Measurements from ENCODE around the gene KCNA10.

KCNA10 gene

DNA sequence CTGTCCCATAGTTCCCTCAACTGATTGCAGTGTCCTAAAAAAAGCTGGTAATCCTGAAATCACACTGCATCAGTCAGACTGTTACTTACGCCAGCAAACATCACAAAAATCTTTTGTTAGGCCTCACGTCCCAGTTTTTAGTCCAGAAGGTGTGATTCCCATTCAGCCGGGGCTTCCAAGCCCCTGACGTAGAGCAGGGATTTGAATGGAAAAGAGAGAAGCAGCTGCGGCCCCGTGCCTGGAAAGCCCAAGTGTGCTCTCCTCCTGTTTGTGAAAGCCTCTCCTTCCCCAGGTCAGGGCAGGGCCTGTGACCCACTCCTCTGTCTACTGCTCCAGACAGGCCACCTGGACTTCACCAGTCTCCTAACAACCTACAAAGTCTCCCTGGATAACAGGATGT, 20.7 kb downstream of the KCNA10 start:
- Histone ChIP-seq H3K36me3 (ENCODE audit: insufficient read depth, insufficient read length, low read length) (no peaks in the 10 kb centered on the region), H3K4me1 (ENCODE audit: insufficient read depth, insufficient read length) (peaks cover 15% of the 10 kb centered on the region), H3K9me3 (ENCODE audit: insufficient read depth, low read length) (no peaks in the 10 kb centered on the region), H3K4me3 (ENCODE audit: insufficient read length, low read depth) (no peak overlapping the region), H3K9ac (ENCODE audit: insufficient read length, low read depth) (no peak overlapping the region), H3K27me3 (ENCODE audit: insufficient read depth, insufficient read length) (peaks cover 3% of the 10 kb centered on the region)
- no peak for DNase-seq (ENCODE audit: low read depth, low spot score)
- no peak for TF ChIP-seq SUZ12 (IDR thresholded peaks at IDR 0.05; ENCODE audit: extremely low read depth, insufficient read depth, insufficient read length)
- TF ChIP-seq YY1 (IDR thresholded peaks at IDR 0.05; ENCODE audit: insufficient read depth, insufficient read length), result no peak

DNA sequence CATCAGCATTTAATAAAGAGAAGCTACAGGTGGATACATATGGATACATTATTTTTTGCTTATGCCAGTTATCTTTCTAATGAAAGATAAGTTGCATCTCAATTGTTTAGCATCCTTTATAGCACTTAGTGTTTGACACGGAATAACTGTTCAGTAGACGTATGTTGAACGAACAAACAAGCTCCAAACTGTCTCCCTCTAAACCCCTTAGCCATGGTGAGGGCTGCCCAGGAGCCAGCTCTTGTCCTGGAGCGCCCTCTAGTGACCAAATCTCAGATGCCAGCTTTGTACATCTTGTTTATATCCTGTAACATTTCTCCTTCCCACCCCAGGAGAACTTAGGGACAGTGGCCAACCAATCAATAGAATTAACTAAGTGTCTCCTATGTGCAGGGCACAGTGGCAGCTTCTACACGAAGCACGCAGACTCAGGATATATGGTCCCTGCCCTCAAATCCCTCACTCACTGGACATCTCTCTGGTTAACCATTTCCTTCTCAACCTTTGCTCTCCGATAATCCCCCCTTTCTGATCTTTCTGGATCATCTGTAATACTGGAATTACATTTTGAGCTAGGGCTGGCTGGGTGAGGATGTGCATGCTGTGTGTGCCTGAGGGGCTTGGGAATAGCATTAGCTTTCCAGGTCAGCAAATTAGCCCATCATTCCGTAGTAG, 22.9 kb downstream of the KCNA10 start:
- H3K4me1 ChIP-seq (ENCODE audit: insufficient read depth, insufficient read length), result peaks cover 15% of the 10 kb centered on the region
- no peak for TF ChIP-seq YY1 (IDR thresholded peaks at IDR 0.05; ENCODE audit: insufficient read depth, insufficient read length)
- no peak for TF ChIP-seq SUZ12 (IDR thresholded peaks at IDR 0.05; ENCODE audit: extremely low read depth, insufficient read depth, insufficient read length)
- no peak for TF ChIP-seq ZNF274 (IDR thresholded peaks at IDR 0.05; ENCODE audit: low read depth, low read length)
- peak; percentile 80 for DNase-seq (ENCODE audit: low read depth, low spot score)

DNA sequence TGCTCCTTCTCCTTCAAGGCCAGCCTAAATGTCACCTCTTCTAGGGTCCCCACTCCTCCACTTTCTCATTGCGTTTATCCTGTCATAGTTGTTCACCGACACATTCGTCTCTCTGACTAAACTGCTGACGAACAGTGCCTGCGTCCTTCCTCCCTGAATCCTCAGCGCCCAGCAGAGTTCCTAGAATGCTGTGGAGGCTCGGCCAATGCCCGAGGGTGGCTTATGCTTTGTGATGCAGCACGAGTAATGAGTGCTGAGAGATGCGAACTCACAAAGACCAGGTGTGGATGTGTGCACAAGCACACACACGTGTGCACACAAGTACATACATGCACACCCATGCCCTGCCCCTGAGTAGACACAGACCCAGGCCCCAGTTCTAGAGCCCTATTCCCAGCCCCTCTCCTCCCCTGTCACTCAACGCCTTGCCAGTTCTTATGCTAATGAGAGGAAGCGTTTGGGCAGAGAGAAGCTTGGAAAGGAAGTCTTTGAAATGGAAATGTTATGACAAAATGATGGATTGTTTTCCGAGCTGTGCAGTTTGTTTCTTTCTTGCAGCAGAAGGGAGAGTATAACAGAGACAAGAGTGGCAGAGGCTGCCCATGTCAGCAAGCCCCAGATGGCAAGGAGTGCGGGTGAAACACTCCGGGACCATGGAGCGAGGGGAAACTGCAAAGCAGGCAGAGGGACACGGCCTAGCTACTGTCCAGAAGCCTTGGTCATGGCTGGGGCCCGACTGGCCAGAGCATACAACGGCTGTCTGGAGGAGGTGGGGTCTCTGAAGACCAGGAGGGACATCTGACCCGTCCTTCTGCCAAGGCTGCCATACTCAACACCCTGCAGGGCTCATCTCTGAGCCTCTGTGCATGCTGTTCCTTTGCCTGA, 24.2 kb downstream of the KCNA10 start:
- Histone ChIP-seq H3K4me1 (ENCODE audit: insufficient read depth, insufficient read length) (peaks cover 22% of the 10 kb centered on the region), H3K9me3 (ENCODE audit: insufficient read depth, low read length) (no peaks in the 10 kb centered on the region), H3K36me3 (ENCODE audit: insufficient read depth, insufficient read length, low read length) (no peaks in the 10 kb centered on the region), H3K27me3 (ENCODE audit: insufficient read depth, insufficient read length) (peaks cover 3% of the 10 kb centered on the region), H3K4me3 (ENCODE audit: insufficient read length, low read depth) (no peak overlapping the region), H3K9ac (ENCODE audit: insufficient read length, low read depth) (no peak overlapping the region)
- peak; percentile 36 for DNase-seq (ENCODE audit: low read depth, low spot score)
- TF ChIP-seq ZNF274 (IDR thresholded peaks at IDR 0.05; ENCODE audit: low read depth, low read length) (no peak), YY1 (IDR thresholded peaks at IDR 0.05; ENCODE audit: insufficient read depth, insufficient read length) (no peak), SUZ12 (IDR thresholded peaks at IDR 0.05; ENCODE audit: extremely low read depth, insufficient read depth, insufficient read length) (no peak)

More for the DNA sequence above, 22.9 kb downstream of the KCNA10 start:
- no peak overlapping the region for H3K4me3 ChIP-seq (ENCODE audit: insufficient read length, low read depth)
- H3K9ac ChIP-seq (ENCODE audit: insufficient read length, low read depth), result no peak overlapping the region
- H3K36me3 ChIP-seq (ENCODE audit: insufficient read depth, insufficient read length, low read length), result no peaks in the 10 kb centered on the region
- H3K9me3 ChIP-seq (ENCODE audit: insufficient read depth, low read length), result no peaks in the 10 kb centered on the region
- H3K27me3 ChIP-seq (ENCODE audit: insufficient read depth, insufficient read length), result peaks cover 3% of the 10 kb centered on the region

DNA sequence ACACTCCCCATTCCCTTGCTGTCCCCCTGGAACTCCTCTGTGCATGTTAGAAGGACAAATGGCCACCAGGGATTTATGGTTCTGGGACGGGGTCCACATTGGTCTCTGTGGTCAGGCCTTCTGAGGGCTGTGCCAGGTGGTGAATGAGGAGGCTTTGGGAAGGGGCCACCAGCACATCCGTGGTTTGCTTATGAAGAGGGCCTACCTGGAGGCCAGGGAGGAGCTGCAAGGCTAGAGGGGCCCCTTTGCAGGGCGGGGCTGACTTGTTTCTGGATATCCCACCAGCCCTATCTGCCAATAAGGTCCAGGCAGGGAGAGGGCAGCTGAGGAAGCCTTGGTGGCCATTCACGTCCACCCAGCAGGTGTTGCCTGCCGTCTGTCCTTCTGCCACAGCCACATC, 24.9 kb downstream of the KCNA10 start:
- H3K9me3 ChIP-seq (ENCODE audit: insufficient read depth, low read length), result no peaks in the 10 kb centered on the region
- TF ChIP-seq ZNF274 (IDR thresholded peaks at IDR 0.05; ENCODE audit: low read depth, low read length) (no peak), SUZ12 (IDR thresholded peaks at IDR 0.05; ENCODE audit: extremely low read depth, insufficient read depth, insufficient read length) (no peak), YY1 (IDR thresholded peaks at IDR 0.05; ENCODE audit: insufficient read depth, insufficient read length) (no peak)
- H3K36me3 ChIP-seq (ENCODE audit: insufficient read depth, insufficient read length, low read length), result no peaks in the 10 kb centered on the region
- no peak for DNase-seq (ENCODE audit: low read depth, low spot score)
- peaks cover 22% of the 10 kb centered on the region for H3K4me1 ChIP-seq (ENCODE audit: insufficient read depth, insufficient read length)
- no peak overlapping the region for H3K4me3 ChIP-seq (ENCODE audit: insufficient read length, low read depth)
- no peak overlapping the region for H3K9ac ChIP-seq (ENCODE audit: insufficient read length, low read depth)
- peaks cover 3% of the 10 kb centered on the region for H3K27me3 ChIP-seq (ENCODE audit: insufficient read depth, insufficient read length)

DNA sequence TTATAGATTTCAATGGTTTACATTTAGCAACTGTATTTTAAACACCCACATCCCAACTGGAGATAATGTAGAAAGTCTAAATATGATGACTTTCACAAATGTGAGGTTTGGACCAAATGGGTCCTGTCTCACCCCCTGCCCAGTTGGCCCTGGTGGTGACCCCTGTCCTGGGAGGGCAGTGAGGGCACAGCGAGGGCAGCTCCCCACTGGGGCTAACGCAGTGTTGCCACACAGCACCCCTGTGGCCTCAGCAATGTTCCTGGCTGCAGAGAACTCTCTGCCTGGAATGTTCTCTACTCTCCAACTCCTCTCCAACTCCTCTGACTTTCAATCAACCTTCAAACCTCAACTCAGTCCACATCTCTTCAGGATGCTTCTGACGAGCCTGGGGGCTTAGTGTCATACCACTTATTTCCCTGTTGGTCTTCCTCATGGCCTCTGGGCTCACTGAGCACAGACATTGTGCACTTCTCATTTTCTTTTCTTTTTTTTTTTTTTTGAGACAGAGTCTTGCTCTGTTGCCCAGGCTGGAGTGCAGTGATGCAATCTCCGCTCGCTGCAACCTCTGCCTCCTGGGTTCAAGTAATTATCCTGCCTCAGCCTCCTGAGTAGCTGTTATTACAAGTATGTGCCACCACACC, 25.8 kb downstream of the KCNA10 start:
- Histone ChIP-seq H3K4me1 (ENCODE audit: insufficient read depth, insufficient read length) (peaks cover 25% of the 10 kb centered on the region), H3K4me3 (ENCODE audit: insufficient read length, low read depth) (no peak overlapping the region)
- TF ChIP-seq ZNF274 (IDR thresholded peaks at IDR 0.05; ENCODE audit: low read depth, low read length) (no peak), YY1 (IDR thresholded peaks at IDR 0.05; ENCODE audit: insufficient read depth, insufficient read length) (no peak), SUZ12 (IDR thresholded peaks at IDR 0.05; ENCODE audit: extremely low read depth, insufficient read depth, insufficient read length) (no peak)

DNA sequence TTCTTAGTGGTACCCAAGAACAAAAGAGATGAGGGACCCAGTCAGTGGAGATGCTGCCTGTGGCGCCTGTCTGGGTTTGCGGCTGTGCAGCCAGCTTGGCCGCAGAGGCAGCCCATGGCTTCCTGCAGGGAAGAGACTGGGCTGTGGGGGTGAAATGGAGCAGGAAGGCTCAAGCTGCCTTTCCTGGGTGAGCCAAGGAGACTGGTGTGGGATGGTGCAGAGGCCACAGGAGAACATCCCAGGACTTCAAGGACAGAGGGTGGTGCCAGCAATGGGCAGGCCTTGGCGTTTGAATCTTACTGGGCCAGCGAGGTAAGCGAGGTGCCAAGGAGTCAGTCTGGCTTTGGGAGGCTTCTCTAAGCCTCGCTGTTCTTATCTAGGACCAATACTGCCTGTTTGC, 26.4 kb downstream of the KCNA10 start:
- Histone ChIP-seq H3K4me3 (ENCODE audit: insufficient read length, low read depth) (no peak overlapping the region), H3K9me3 (ENCODE audit: insufficient read depth, low read length) (no peaks in the 10 kb centered on the region), H3K27me3 (ENCODE audit: insufficient read depth, insufficient read length) (peaks cover 3% of the 10 kb centered on the region), H3K36me3 (ENCODE audit: insufficient read depth, insufficient read length, low read length) (no peaks in the 10 kb centered on the region), H3K9ac (ENCODE audit: insufficient read length, low read depth) (no peak overlapping the region), H3K4me1 (ENCODE audit: insufficient read depth, insufficient read length) (peaks cover 25% of the 10 kb centered on the region)
- TF ChIP-seq ZNF274 (IDR thresholded peaks at IDR 0.05; ENCODE audit: low read depth, low read length) (no peak), SUZ12 (IDR thresholded peaks at IDR 0.05; ENCODE audit: extremely low read depth, insufficient read depth, insufficient read length) (no peak)
- DNase-seq (ENCODE audit: low read depth, low spot score), result no peak

More for the DNA sequence above, 25.8 kb downstream of the KCNA10 start:
- DNase-seq (ENCODE audit: low read depth, low spot score), result no peak
- no peak overlapping the region for H3K9ac ChIP-seq (ENCODE audit: insufficient read length, low read depth)
- peaks cover 3% of the 10 kb centered on the region for H3K27me3 ChIP-seq (ENCODE audit: insufficient read depth, insufficient read length)
- no peaks in the 10 kb centered on the region for H3K36me3 ChIP-seq (ENCODE audit: insufficient read depth, insufficient read length, low read length)
- no peaks in the 10 kb centered on the region for H3K9me3 ChIP-seq (ENCODE audit: insufficient read depth, low read length)
